ENCODE data around the gene CDC42EP2.

DNA sequence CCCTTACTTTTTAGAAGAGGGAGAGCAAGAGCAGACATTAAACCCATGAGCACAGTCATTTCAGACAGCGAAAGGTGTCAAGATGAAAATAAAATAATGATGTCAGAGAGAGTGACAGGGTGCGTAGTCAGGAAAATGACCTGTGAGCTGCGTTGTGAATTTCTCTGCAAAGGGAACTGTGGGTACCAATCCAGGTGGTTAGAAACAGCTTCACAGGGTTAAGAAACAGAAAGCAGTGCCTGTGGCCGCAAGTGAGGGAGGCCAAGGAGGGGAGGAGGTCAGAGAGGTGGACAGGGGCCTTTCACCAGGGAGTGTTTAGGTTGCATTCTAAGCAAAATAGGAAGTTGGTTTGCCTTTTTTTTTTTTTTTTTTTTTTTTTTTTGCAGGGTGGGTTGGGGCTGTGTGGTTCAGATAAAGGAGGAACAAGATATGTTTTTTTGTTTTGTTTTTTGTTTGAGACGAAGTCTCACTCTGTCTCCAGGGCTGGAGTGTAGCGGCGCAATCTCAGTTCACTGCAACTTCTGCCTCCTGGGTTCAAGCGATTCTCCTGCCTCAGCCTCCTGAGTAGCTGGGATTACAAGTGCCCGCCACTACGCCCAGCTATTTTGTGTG, 47.8 kb downstream of the CDC42EP2 start:
- TF ChIP-seq, protein P1, sequence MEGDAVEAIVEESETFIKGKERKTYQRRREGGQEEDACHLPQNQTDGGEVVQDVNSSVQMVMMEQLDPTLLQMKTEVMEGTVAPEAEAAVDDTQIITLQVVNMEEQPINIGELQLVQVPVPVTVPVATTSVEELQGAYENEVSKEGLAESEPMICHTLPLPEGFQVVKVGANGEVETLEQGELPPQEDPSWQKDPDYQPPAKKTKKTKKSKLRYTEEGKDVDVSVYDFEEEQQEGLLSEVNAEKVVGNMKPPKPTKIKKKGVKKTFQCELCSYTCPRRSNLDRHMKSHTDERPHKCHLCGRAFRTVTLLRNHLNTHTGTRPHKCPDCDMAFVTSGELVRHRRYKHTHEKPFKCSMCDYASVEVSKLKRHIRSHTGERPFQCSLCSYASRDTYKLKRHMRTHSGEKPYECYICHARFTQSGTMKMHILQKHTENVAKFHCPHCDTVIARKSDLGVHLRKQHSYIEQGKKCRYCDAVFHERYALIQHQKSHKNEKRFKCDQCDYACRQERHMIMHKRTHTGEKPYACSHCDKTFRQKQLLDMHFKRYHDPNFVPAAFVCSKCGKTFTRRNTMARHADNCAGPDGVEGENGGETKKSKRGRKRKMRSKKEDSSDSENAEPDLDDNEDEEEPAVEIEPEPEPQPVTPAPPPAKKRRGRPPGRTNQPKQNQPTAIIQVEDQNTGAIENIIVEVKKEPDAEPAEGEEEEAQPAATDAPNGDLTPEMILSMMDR (IDR thresholded peaks at IDR 0.05 in 2 of 3, conservative IDR thresholded peaks at IDR 0.05 in 1 of 3; ENCODE audit: control insufficient read depth in 2 of 3, extremely low read depth in 1 of 3, insufficient read depth in 1 of 3, low read depth in 3 of 3, low read length in 3 of 3) = no peak
- TF ChIP-seq TCF12 (IDR thresholded peaks at IDR 0.05; ENCODE audit: low read depth, low read length) (no peak), SREBF2 (IDR thresholded peaks at IDR 0.05; ENCODE audit: low read length) (no peak), TARDBP (IDR thresholded peaks at IDR 0.05; ENCODE audit: borderline replicate concordance) (no peak), POLR2A (IDR thresholded peaks at IDR 0.05; ENCODE audit: low read depth, low read length) (no peak), CEBPB (IDR thresholded peaks at IDR 0.05; ENCODE audit: borderline replicate concordance in 1 of 2, low read depth in 2 of 2, low read length in 2 of 2) (no peak), SIN3A (IDR thresholded peaks at IDR 0.05; ENCODE audit: low read depth, low read length) (no peak), FOXK2 (IDR thresholded peaks at IDR 0.05) (no peak), EZH2 (IDR thresholded peaks at IDR 0.05; ENCODE audit: borderline replicate concordance, control insufficient read depth, low read depth, low read length) (no peak)

Measured in GM12878 (cell line).